ENCODE measurements around the gene LRP2. TPM values are rescaled to one million over a fixed set of nuclear protein-coding genes. Genes with fewer than 3 reads are reported as not detected.

LRP2 gene
- polyA plus RNA-seq, 3 donors: not detected

DNA sequence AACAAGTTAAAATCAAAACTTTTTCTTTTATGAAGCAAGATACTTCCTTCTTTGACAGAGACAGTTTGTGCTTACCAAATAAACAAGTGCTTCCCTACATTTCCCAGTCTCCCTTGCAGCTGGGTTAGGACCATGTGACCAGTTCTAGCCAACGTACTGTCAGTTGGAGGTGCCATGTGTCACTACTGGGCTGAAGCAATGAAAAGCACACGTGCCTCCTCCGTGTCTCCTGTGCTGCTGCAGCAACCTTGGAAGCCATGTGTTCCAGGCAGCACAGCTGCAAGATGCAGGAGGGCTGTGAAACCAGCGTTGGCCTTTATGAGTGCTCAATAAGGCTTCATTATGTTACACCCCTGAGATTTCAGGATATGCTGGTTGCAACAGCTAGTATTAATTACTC is 199.7 kb downstream of the LRP2 start:
- no peak overlapping the region for H3K4me3 ChIP-seq (replicated peaks in 1 of 3; ENCODE audit: low read depth in 2 of 3, low read length in 3 of 3)
- TF ChIP-seq, protein P1, sequence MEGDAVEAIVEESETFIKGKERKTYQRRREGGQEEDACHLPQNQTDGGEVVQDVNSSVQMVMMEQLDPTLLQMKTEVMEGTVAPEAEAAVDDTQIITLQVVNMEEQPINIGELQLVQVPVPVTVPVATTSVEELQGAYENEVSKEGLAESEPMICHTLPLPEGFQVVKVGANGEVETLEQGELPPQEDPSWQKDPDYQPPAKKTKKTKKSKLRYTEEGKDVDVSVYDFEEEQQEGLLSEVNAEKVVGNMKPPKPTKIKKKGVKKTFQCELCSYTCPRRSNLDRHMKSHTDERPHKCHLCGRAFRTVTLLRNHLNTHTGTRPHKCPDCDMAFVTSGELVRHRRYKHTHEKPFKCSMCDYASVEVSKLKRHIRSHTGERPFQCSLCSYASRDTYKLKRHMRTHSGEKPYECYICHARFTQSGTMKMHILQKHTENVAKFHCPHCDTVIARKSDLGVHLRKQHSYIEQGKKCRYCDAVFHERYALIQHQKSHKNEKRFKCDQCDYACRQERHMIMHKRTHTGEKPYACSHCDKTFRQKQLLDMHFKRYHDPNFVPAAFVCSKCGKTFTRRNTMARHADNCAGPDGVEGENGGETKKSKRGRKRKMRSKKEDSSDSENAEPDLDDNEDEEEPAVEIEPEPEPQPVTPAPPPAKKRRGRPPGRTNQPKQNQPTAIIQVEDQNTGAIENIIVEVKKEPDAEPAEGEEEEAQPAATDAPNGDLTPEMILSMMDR (IDR thresholded peaks at IDR 0.05): no peak
- no peaks in the 10 kb centered on the region for H3K9me3 ChIP-seq (replicated peaks in 1 of 2; ENCODE audit: control insufficient read depth in 1 of 2, insufficient read depth in 1 of 2, low read length in 2 of 2)
- no peaks in the 10 kb centered on the region for H3K27me3 ChIP-seq (ENCODE audit: control insufficient read depth in 2 of 2, insufficient read depth in 2 of 2, low read length in 2 of 2)
- Mint-ChIP-seq H3K4me3 (no peak overlapping the region), H3K27ac (peak overlapping the region in 1 of 7 donors; percentile 3), H3K27me3 (ENCODE audit: low read depth in 3 of 3) (peaks cover 0 to 4% (median 1%) of the 10 kb centered on the region in 3 donors), H3K4me1 (no peaks in the 10 kb centered on the region), H3K36me3 (no peaks in the 10 kb centered on the region), H3K9me3 (no peaks in the 10 kb centered on the region)
- 89% methylated on average over 4 of the region's 4 CpGs for WGBS (ENCODE audit: insufficient coverage)
- intact Hi-C loops (cut with micrococcal nuclease): no loop called here
- DNase-seq: no peak
- H3K4me2 ChIP-seq (replicated peaks; ENCODE audit: extremely low read depth, low read length, poor library complexity, severe bottlenecking): no peak overlapping the region
- no peaks in the 10 kb centered on the region for H3K36me3 ChIP-seq (replicated peaks in 1 of 2; ENCODE audit: control insufficient read depth in 1 of 2, insufficient read depth in 2 of 2, low read length in 2 of 2)
- no peaks in the 10 kb centered on the region for H3K4me1 ChIP-seq (ENCODE audit: control insufficient read depth in 1 of 2, insufficient read depth in 2 of 2, low read length in 2 of 2)
- H3K9ac ChIP-seq (ENCODE audit: insufficient read depth, low read length, poor library complexity, severe bottlenecking): no peak overlapping the region
- H2AFZ ChIP-seq (ENCODE audit: insufficient read depth, low read depth, low read length, poor library complexity, severe bottlenecking): no peak overlapping the region
- H3K27ac ChIP-seq (ENCODE audit: low read depth in 1 of 2, low read length in 2 of 2): no peak overlapping the region
- H4K20me1 ChIP-seq (ENCODE audit: insufficient read depth, low read length): no peaks in the 10 kb centered on the region
- no peaks in the 10 kb centered on the region for H3K79me2 ChIP-seq (ENCODE audit: insufficient read depth, low read length)

DNA sequence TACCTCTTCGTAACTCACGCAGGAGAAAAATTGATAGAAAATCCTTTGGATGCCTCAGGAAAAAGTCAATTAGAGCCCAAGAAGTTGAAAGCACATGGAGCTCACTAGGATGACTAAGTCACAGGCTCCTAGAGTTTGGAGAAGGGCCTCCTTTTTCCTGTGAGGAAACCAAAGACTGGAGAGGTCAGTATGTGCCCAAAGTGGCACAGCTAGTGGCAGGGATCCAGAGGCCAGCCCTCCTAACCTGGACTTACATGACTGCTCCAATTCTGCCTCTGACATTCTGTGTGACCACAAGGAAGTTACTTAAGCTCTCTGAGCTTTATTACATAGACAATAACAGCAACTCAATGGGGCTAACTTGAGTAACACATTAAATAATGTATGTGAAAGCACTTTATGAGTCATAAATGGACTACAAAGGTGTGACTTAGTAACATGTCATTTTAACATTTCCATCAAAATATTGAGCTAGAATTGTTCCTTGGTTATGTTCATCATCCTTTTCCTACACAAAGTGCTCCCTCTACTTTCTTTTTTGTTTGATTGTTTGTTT is 201.3 kb downstream of the LRP2 start:
- no peaks in the 10 kb centered on the region for H3K9me3 Mint-ChIP-seq
- no peaks in the 10 kb centered on the region for H3K4me1 ChIP-seq (ENCODE audit: control insufficient read depth in 1 of 2, insufficient read depth in 2 of 2, low read length in 2 of 2)
- no peak overlapping the region for H3K9ac ChIP-seq (ENCODE audit: insufficient read depth, low read length, poor library complexity, severe bottlenecking)
- peaks cover 0 to 2% (median 1%) of the 10 kb centered on the region in 3 donors for H3K27me3 Mint-ChIP-seq (ENCODE audit: low read depth in 3 of 3)
- no peak overlapping the region for H3K4me2 ChIP-seq (replicated peaks; ENCODE audit: extremely low read depth, low read length, poor library complexity, severe bottlenecking)
- no peaks in the 10 kb centered on the region for H3K79me2 ChIP-seq (ENCODE audit: insufficient read depth, low read length)
- H3K4me3 ChIP-seq (replicated peaks in 1 of 3; ENCODE audit: low read depth in 2 of 3, low read length in 3 of 3): no peak overlapping the region
- no peaks in the 10 kb centered on the region for H4K20me1 ChIP-seq (ENCODE audit: insufficient read depth, low read length)
- DNase-seq: no peak
- H3K4me1 Mint-ChIP-seq: no peaks in the 10 kb centered on the region
- 100% methylated on average over 2 of the region's 2 CpGs for WGBS (ENCODE audit: insufficient coverage)
- no peaks in the 10 kb centered on the region for H3K36me3 Mint-ChIP-seq
- TF ChIP-seq, protein P1 (IDR thresholded peaks at IDR 0.05): no peak
- intact Hi-C loops (cut with micrococcal nuclease): no loop called here
- no peaks in the 10 kb centered on the region for H3K27me3 ChIP-seq (ENCODE audit: control insufficient read depth in 2 of 2, insufficient read depth in 2 of 2, low read length in 2 of 2)
- no peak overlapping the region for H3K27ac ChIP-seq (ENCODE audit: low read depth in 1 of 2, low read length in 2 of 2)
- no peaks in the 10 kb centered on the region for H3K36me3 ChIP-seq (replicated peaks in 1 of 2; ENCODE audit: control insufficient read depth in 1 of 2, insufficient read depth in 2 of 2, low read length in 2 of 2)
- no peak overlapping the region for H3K4me3 Mint-ChIP-seq
- H3K9me3 ChIP-seq (replicated peaks in 1 of 2; ENCODE audit: control insufficient read depth in 1 of 2, insufficient read depth in 1 of 2, low read length in 2 of 2): no peaks in the 10 kb centered on the region
- no peak overlapping the region for H2AFZ ChIP-seq (ENCODE audit: insufficient read depth, low read depth, low read length, poor library complexity, severe bottlenecking)
- H3K27ac Mint-ChIP-seq: no peak overlapping the region
